H1 (cell line): ENCODE data around the gene AGRN. TPM values are rescaled to one million over a fixed set of nuclear protein-coding genes. Genes with fewer than 3 reads are reported as not detected.

Experiments
- CTCF ChIA-PET: fragments of 300-600 bp; sonication (Branson Sonifier 250); formaldehyde crosslinking; loops from one replicate; lab custom pipeline; 2021; ENCODE audit not compliant: partially characterized antibody; lab: Charles Lee
- POLR2A ChIA-PET: fragments of 300-600 bp; sonication (Branson Sonifier 250); formaldehyde crosslinking; loops from one replicate; lab custom pipeline; 2021; ENCODE audit warnings: inconsistent platforms; ENCODE audit not compliant: partially characterized antibody; lab: Charles Lee
- DNase-seq, 2 experiments: peaks; one replicate each; pipeline versions ENCODE4 v3.0.0 to v3.0.0-alpha.2; 2010 to 2022; ENCODE audit warnings: low spot score in 2 of 2, low read depth in 1 of 2, mixed read lengths in 1 of 2
- FAIRE-seq: peaks from 2 replicates; lab custom pipeline; 2011; peaks lifted over from hg19 to GRCh38; lab: Jason Lieb, UNC
- H2AFZ ChIP-seq: 2 replicates; pipeline ENCODE4 v1.8.1; 2012; ENCODE audit warnings: low read length, inconsistent platforms
- H2AK5ac ChIP-seq: 2 replicates; pipeline ENCODE4 v1.6.1; 2013; ENCODE audit warnings: low read depth, low read length
- H2BK120ac ChIP-seq: replicated peaks from 2 replicates; pipeline ENCODE3; 2013; ENCODE audit warnings: low read depth, low read length, inconsistent platforms
- H2BK12ac ChIP-seq: 2 replicates; pipeline ENCODE4 v1.6.1; 2013; ENCODE audit warnings: low read depth, low read length
- H2BK15ac ChIP-seq: 2 replicates; pipeline ENCODE4 v1.6.1; 2013; ENCODE audit warnings: low read length
- H2BK20ac ChIP-seq: 2 replicates; pipeline ENCODE4 v1.6.1; 2013; ENCODE audit warnings: low read length
- H2BK5ac ChIP-seq: 2 replicates; pipeline ENCODE4 v1.6.1; 2013; ENCODE audit warnings: low read depth, low read length
- H3K14ac ChIP-seq: 2 replicates; pipeline ENCODE4 v1.6.1; 2013; ENCODE audit warnings: inconsistent platforms; ENCODE audit not compliant: insufficient read length
- H3K18ac ChIP-seq: 2 replicates; pipeline ENCODE4 v1.6.1; 2013; ENCODE audit warnings: low read length; ENCODE audit errors: extremely low read depth
- H3K23ac ChIP-seq: 2 replicates; pipeline ENCODE4 v1.6.1; 2013; ENCODE audit warnings: inconsistent platforms; ENCODE audit not compliant: insufficient read length
- H3K23me2 ChIP-seq: 2 replicates; pipeline ENCODE4 v1.6.1; 2013; ENCODE audit warnings: low read depth, low read length
- H3K27ac ChIP-seq: 2 replicates; pipeline ENCODE4 v1.6.1; 2011; ENCODE audit warnings: low read depth, low read length, inconsistent platforms
- H3K27me3 ChIP-seq, 4 experiments: replicated peaks in 1 of 4; 1 replicate in 1 of 4; 2 replicates in 3 of 4; pipeline versions ENCODE4 v1.6.1 to v1.8.1; 2011 to 2013; ENCODE audit warnings: low read length in 3 of 4, mild to moderate bottlenecking in 3 of 4, inconsistent platforms in 2 of 4, mixed read lengths in 2 of 4, moderate library complexity in 1 of 4; ENCODE audit not compliant: control insufficient read depth in 3 of 4, insufficient read depth in 3 of 4; ENCODE audit errors: extremely low read depth in 1 of 4
- H3K36me3 ChIP-seq, 4 experiments: 2 replicates each; pipeline versions ENCODE4 v1.6.1 to v1.8.1; 2011 to 2013; ENCODE audit warnings: mild to moderate bottlenecking in 4 of 4, low read length in 3 of 4, moderate library complexity in 2 of 4, control low read depth in 1 of 4, inconsistent platforms in 1 of 4; ENCODE audit not compliant: insufficient read depth in 4 of 4, control insufficient read depth in 2 of 4
- H3K4ac ChIP-seq: replicated peaks from 2 replicates; pipeline ENCODE3; 2013; ENCODE audit warnings: low read length, low read depth, mixed read lengths, inconsistent platforms; ENCODE audit not compliant: insufficient read length
- H3K4me1 ChIP-seq, 4 experiments: replicated peaks in 1 of 4; 1 replicate in 1 of 4; 2 replicates in 3 of 4; pipeline versions ENCODE4 v1.6.1 to v1.8.1; 2011 to 2013; ENCODE audit warnings: low read length in 3 of 4, inconsistent platforms in 2 of 4, mixed read lengths in 1 of 4; ENCODE audit not compliant: insufficient read depth in 4 of 4, control insufficient read depth in 3 of 4
- H3K4me2 ChIP-seq, 2 experiments: 2 replicates each; pipeline versions ENCODE4 v1.6.1 to v1.8.1; 2011 to 2013; ENCODE audit warnings: low read depth in 2 of 2, low read length in 2 of 2, control low read depth in 1 of 2, inconsistent platforms in 1 of 2, mild to moderate bottlenecking in 1 of 2; ENCODE audit not compliant: insufficient read depth in 1 of 2
- H3K4me3 ChIP-seq, 4 experiments: fragments of 200-600, 300-600 bp in 1 of 4; sonication (generic), shearing (Covaris generic), sonication (Bioruptor Twin) in 1 of 4; 2 replicates each; pipeline versions ENCODE4 v1.5.1 to v1.8.1; 2011 to 2016; ENCODE audit warnings: low read length in 4 of 4, low read depth in 3 of 4, control low read depth in 2 of 4, inconsistent platforms in 2 of 4, mild to moderate bottlenecking in 2 of 4, mixed read lengths in 1 of 4, moderate library complexity in 1 of 4; ENCODE audit not compliant: insufficient read depth in 2 of 4; ENCODE audit errors: extremely low read depth in 1 of 4
- H3K56ac ChIP-seq: replicated peaks from 2 replicates; pipeline ENCODE3; 2013; ENCODE audit warnings: low read depth, mild to moderate bottlenecking, mixed read lengths, low read length, inconsistent platforms; ENCODE audit not compliant: insufficient read length
- H3K79me1 ChIP-seq: 2 replicates; pipeline ENCODE4 v1.6.1; 2013; ENCODE audit warnings: low read depth, low read length, control low read depth
- H3K79me2 ChIP-seq, 2 experiments: 2 replicates each; pipeline versions ENCODE4 v1.6.1 to v1.8.1; 2012 to 2013; ENCODE audit warnings: low read length in 2 of 2, mild to moderate bottlenecking in 2 of 2, inconsistent platforms in 1 of 2; ENCODE audit not compliant: insufficient read depth in 2 of 2, control insufficient read depth in 1 of 2
- H3K9ac ChIP-seq, 4 experiments: replicated peaks in 1 of 4; 1 replicate in 1 of 4; 2 replicates in 3 of 4; pipeline versions ENCODE4 v1.6.1 to v1.8.1; 2011 to 2013; ENCODE audit warnings: low read depth in 3 of 4, low read length in 3 of 4, control low read depth in 2 of 4, mild to moderate bottlenecking in 2 of 4, moderate library complexity in 2 of 4, inconsistent platforms in 1 of 4; ENCODE audit errors: extremely low read depth in 1 of 4
- H3K9me3 ChIP-seq, 2 experiments: 2 replicates each; pipeline versions ENCODE4 v1.6.1 to v1.8.1; 2012 to 2013; ENCODE audit warnings: mild to moderate bottlenecking in 2 of 2, moderate library complexity in 2 of 2, control low read depth in 1 of 2, inconsistent platforms in 1 of 2, low read depth in 1 of 2, low read length in 1 of 2, mixed read lengths in 1 of 2; ENCODE audit not compliant: insufficient read depth in 2 of 2
- H4K20me1 ChIP-seq, 2 experiments: replicated peaks in 1 of 2; 2 replicates each; pipeline versions ENCODE3 to v1.8.1; 2011 to 2013; ENCODE audit warnings: inconsistent platforms in 2 of 2, low read length in 2 of 2, mild to moderate bottlenecking in 1 of 2; ENCODE audit not compliant: insufficient read depth in 2 of 2, control insufficient read depth in 1 of 2
- H4K5ac ChIP-seq: 2 replicates; pipeline ENCODE4 v1.6.1; 2013; ENCODE audit warnings: low read length, low read depth, mixed read lengths, inconsistent platforms; ENCODE audit not compliant: insufficient read length
- H4K8ac ChIP-seq: 2 replicates; pipeline ENCODE4 v1.8.0; 2013; ENCODE audit warnings: mild to moderate bottlenecking, moderate library complexity, low read length, inconsistent platforms; ENCODE audit not compliant: insufficient read depth; ENCODE audit errors: extremely low read depth
- H4K91ac ChIP-seq: replicated peaks from 2 replicates; pipeline ENCODE3; 2013; ENCODE audit warnings: low read length, mixed read lengths, inconsistent platforms; ENCODE audit not compliant: insufficient read length
- ATF3 ChIP-seq: IDR thresholded peaks from 2 replicates; pipeline ENCODE4 v1.6.1; 2011; ENCODE audit warnings: low read depth, mild to moderate bottlenecking, low read length; ENCODE audit not compliant: insufficient read depth
- CEBPB ChIP-seq: IDR thresholded peaks from 2 replicates; pipeline ENCODE4 v1.6.1; 2012; ENCODE audit warnings: low read depth, low read length
- CREB1 ChIP-seq: IDR thresholded peaks from 2 replicates; pipeline ENCODE4 v1.6.1; 2012; ENCODE audit warnings: inconsistent platforms
- GTF2F1 ChIP-seq: IDR thresholded peaks from 2 replicates; pipeline ENCODE4 v1.6.1; 2012; ENCODE audit warnings: low read depth, low read length, improper control_type of control experiment, borderline replicate concordance
- HDAC6 ChIP-seq: IDR thresholded peaks from one replicate; pipeline ENCODE4 v1.7.1; 2012; ENCODE audit warnings: low read depth, mild to moderate bottlenecking, inconsistent platforms, low read length, moderate library complexity
- KDM4A ChIP-seq: IDR thresholded peaks from one replicate; pipeline ENCODE4 v1.7.1; 2012; ENCODE audit warnings: low read depth, mild to moderate bottlenecking, moderate library complexity, low read length, inconsistent platforms; ENCODE audit not compliant: severe bottlenecking
- PHF8 ChIP-seq: fragments of 200-600 bp; sonication (generic); conservative IDR thresholded peaks from 2 replicates; pipeline ENCODE4 v1.7.1; 2012; ENCODE audit warnings: low read depth, mild to moderate bottlenecking, inconsistent platforms, low read length, moderate library complexity
- SIX5 ChIP-seq: IDR thresholded peaks from 2 replicates; pipeline ENCODE4 v1.6.1; 2011; ENCODE audit warnings: mild to moderate bottlenecking, low read depth, low read length
- SUZ12 ChIP-seq: fragments of 200-600 bp; sonication (generic); IDR thresholded peaks from 2 replicates; pipeline ENCODE4 v1.6.1; 2012; ENCODE audit warnings: mild to moderate bottlenecking, inconsistent platforms, low read length, moderate library complexity, mixed read lengths
- YY1 ChIP-seq: IDR thresholded peaks from 2 replicates; pipeline ENCODE4 v1.6.1; 2011; ENCODE audit warnings: low read depth, mild to moderate bottlenecking, low read length
- WGBS, 2 experiments: shearing (Covaris generic) in 1 of 2; methylation state at CpG; one replicate each; pipeline versions ENCODE4 v1.1.6 to v1.1.7; 2013 to 2015; ENCODE audit warnings: low lambda C conversion rate in 2 of 2, mixed read lengths in 2 of 2, inconsistent platforms in 1 of 2, low coverage in 1 of 2, missing lambda C conversion rate in 1 of 2; ENCODE audit not compliant: insufficient replicate concordance in 2 of 2, insufficient coverage in 1 of 2, insufficient read length in 1 of 2; ENCODE audit errors: extremely low coverage in 1 of 2, missing lambda C conversion rate in 1 of 2; 5-methylcytosine and 5-hydroxymethylcytosine counted together
- polyA plus RNA-seq, 7 experiments: library from polyadenylated mRNA; depleted of rRNA in 3 of 7; stranded (reverse) in 5 of 7; unstranded in 2 of 7; fragments of >200 nt in 5 of 7; fragments of 200-250 nt in 2 of 7; gene quantifications; 1 replicate in 5 of 7; 2 replicates in 1 of 7; 4 replicates in 1 of 7; pipeline versions ENCODE4 v1.2.1 to v1.2.3, GENCODE V29; 2011 to 2013; ENCODE audit warnings: missing spikeins in 2 of 7, mixed read lengths in 2 of 7
- total RNA-seq: library from RNA; stranded (reverse); fragmentation: NEBNext Ultra II Directional; extraction: Animal tissue kit (Norgen Biotek cat#: 25700); gene quantifications from 2 replicates; pipeline ENCODE4 v1.2.1, GENCODE V29; 2021

Gene AGRN
- total and polyA plus RNA-seq, 2 of the 8 experiments (the other 6 are each of a cell fraction or from before 2014, with no cell fraction given) = 52.3 to 155 TPM

DNA sequence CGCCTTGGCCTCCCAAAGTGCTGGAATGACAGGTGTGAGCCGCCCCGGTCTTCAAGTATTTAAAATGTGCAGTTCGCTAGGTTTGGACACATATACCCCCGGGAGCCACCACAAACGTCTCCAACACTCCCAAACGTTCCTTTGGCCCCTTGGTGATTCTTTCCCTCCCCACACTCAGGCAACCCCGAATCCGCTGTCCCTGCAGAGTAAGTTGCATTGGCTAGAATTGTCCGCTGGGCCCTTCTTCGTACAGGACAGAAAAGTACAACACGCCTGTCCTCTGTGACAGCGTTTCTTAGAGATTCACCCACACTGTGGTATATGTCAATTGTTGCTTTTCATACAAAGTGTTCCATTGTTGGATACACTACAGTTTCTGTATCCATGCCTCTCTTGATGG, 34.8 kb upstream of the AGRN start:
- H3K4me1 ChIP-seq = no peaks in the 10 kb centered on the region; a peak in 1 of 7 replicates
- FAIRE-seq (no peak), DNase-seq (no peak)
- no peak overlapping the region for H2BK120ac ChIP-seq
- H3K4ac ChIP-seq = no peak overlapping the region
- no peak overlapping the region for H3K4me3 ChIP-seq
- H2BK12ac ChIP-seq = no peak overlapping the region
- H3K23me2 ChIP-seq = peaks cover 4% of the 10 kb centered on the region; the same call in 1 of the 2 replicates
- no peak overlapping the region for H3K18ac ChIP-seq
- no peaks in the 10 kb centered on the region for H3K79me1 ChIP-seq
- 83% methylated on average over 13 of the region's 13 CpGs; no CpG with 5 or more reads in 1 of the 2 experiments for WGBS, 2 experiments
- H3K79me2 ChIP-seq = no peaks in the 10 kb centered on the region
- H3K4me2 ChIP-seq = no peak overlapping the region
- no peak overlapping the region for H3K14ac ChIP-seq
- no peaks in the 10 kb centered on the region for H3K9me3 ChIP-seq
- no peak overlapping the region for H4K8ac ChIP-seq
- ChIA-PET POLR2A (interaction anchor here (1.6 kb wide), 1 partner anchor 48 kb away, joined by 4 read pairs; no protein-coding TSS in a partner anchor), CTCF (interaction anchor here (0.8 to 6.9 kb wide), 16 partner anchors 7 to 246 kb away, joined by 3 to 86 read pairs (median 24); partner anchors contain the start of genes HES4, ISG15 and SDF4)
- no peak overlapping the region for H3K27ac ChIP-seq
- H2BK5ac ChIP-seq = no peak overlapping the region
- H2BK15ac ChIP-seq = no peak overlapping the region
- H3K27me3 ChIP-seq = peaks cover 1 to 37% (median 21%) of the 10 kb centered on the region in 4 experiments
- H2AK5ac ChIP-seq = no peak overlapping the region
- peaks cover 0 to 5% of the 10 kb centered on the region in 2 experiments for H4K20me1 ChIP-seq
- no peak overlapping the region for H3K56ac ChIP-seq
- no peak overlapping the region for H3K23ac ChIP-seq
- no peaks in the 10 kb centered on the region for H3K36me3 ChIP-seq
- no peak overlapping the region for H2AFZ ChIP-seq
- H4K5ac ChIP-seq = no peak overlapping the region
- no peak overlapping the region for H3K9ac ChIP-seq
- no peak overlapping the region for H2BK20ac ChIP-seq
- no peak overlapping the region for H4K91ac ChIP-seq
- TF ChIP-seq SIX5 (no peak), KDM4A (no peak), SUZ12 (no peak), CREB1 (no peak), YY1 (no peak), CEBPB (no peak), PHF8 (no peak), ATF3 (no peak), HDAC6 (no peak), GTF2F1 (no peak)
